SHP77 (cell line): ENCODE data around the gene DDI1.

ENCODE experiments used
- DNase-seq, 2 experiments: peaks; one replicate each; lab custom pipeline; 2025; lab: John Stamatoyannopoulos, UW

The DDI1 gene

GRCh38 chr11:104036588-104036987, at the start of gene DDI1:
TSS of gene DDI1 (plus strand) at chr11:104036640. CDS start at chr11:104036823, 183 bp downstream.
- no peak for DNase-seq

GRCh38 chr11:103987629-103988594, 48.5 kb upstream of the DDI1 start:
- DNase-seq, result no peak

GRCh38 chr11:103988595-103988969, 47.9 kb upstream of the DDI1 start:
- DNase-seq, result no peak

- no peak for DNase-seq
These were observed 42.9 kb upstream of the DDI1 start for GRCh38 chr11:103993507-103993906.

GRCh38 chr11:103994094-103994493, 42.3 kb upstream of the DDI1 start:
- DNase-seq, result no peak

- no peak for DNase-seq
These were observed 41.9 kb upstream of the DDI1 start for GRCh38 chr11:103994518-103994917.

GRCh38 chr11:103995896-103996295, 40.5 kb upstream of the DDI1 start:
- DNase-seq, result no peak

- DNase-seq, result no peak
These were observed 39.4 kb upstream of the DDI1 start for GRCh38 chr11:103997082-103997481.

- no peak for DNase-seq
These were observed 37.5 kb upstream of the DDI1 start for GRCh38 chr11:103998826-103999508.

GRCh38 chr11:104000798-104001197, 35.6 kb upstream of the DDI1 start:
- no peak for DNase-seq

GRCh38 chr11:104001561-104002056, 34.8 kb upstream of the DDI1 start:
- DNase-seq, result no peak

- DNase-seq, result no peak
These were observed 32.9 kb upstream of the DDI1 start for GRCh38 chr11:104003491-104003890.

- no peak for DNase-seq
These were observed 31.1 kb upstream of the DDI1 start for GRCh38 chr11:104005234-104005855.

- no peak for DNase-seq
These were observed 26.7 kb upstream of the DDI1 start for GRCh38 chr11:104009744-104010143.

GRCh38 chr11:104011044-104011443, 25.4 kb upstream of the DDI1 start:
- DNase-seq, result no peak

- DNase-seq, result no peak
These were observed 20.6 kb upstream of the DDI1 start for GRCh38 chr11:104015649-104016415.

- no peak for DNase-seq
These were observed 11.9 kb upstream of the DDI1 start for GRCh38 chr11:104024572-104024971.

- no peak for DNase-seq
These were observed 7.8 kb upstream of the DDI1 start for GRCh38 chr11:104028476-104029263.

- DNase-seq, result no peak
These were observed 3.3 kb upstream of the DDI1 start for GRCh38 chr11:104033134-104033533.

GRCh38 chr11:104033561-104033960, 2.9 kb upstream of the DDI1 start:
- no peak for DNase-seq

GRCh38 chr11:104036995-104037394, 555 bp downstream of the DDI1 start:
- no peak for DNase-seq
